Lower lobe of right lung (tissue), 2 donors: ENCODE data around the gene ENO4. TPM values are rescaled to one million over a fixed set of nuclear protein-coding genes. Genes with fewer than 3 reads are reported as not detected.
A peak's percentile ranks its signal among the peaks of the same experiment; 100 is the strongest.

ENCODE experiments used
- ATAC-seq, 2 donors: fragments of 200-7000 bp; cut with Tn5 transposase; one replicate each; pipeline ENCODE4 v1.9.1; 2020 to 2022; ENCODE audit warnings: mild to moderate bottlenecking in 2 of 2, moderate library complexity in 2 of 2
- DNase-seq: peaks from one replicate; pipeline ENCODE4 v3.0.0-alpha.2; 2020
- H3K27ac ChIP-seq: fragments of 200-600 bp; one replicate; pipeline ENCODE4 v1.8.0; 2022
- H3K27me3 ChIP-seq: fragments of 200-600 bp; one replicate; pipeline ENCODE4 v1.8.0; 2022; ENCODE audit warnings: low read depth
- H3K36me3 ChIP-seq: fragments of 200-600 bp; one replicate; pipeline ENCODE4 v1.8.0; 2022; ENCODE audit warnings: mild to moderate bottlenecking
- H3K4me1 ChIP-seq: fragments of 200-600 bp; one replicate; pipeline ENCODE4 v1.8.0; 2022
- H3K4me3 ChIP-seq: fragments of 200-600 bp; one replicate; pipeline ENCODE4 v1.8.0; 2022; ENCODE audit warnings: mild to moderate bottlenecking
- H3K9me3 ChIP-seq: fragments of 200-600 bp; one replicate; pipeline ENCODE4 v1.8.0; 2022
- CTCF ChIP-seq: fragments of 200-600 bp; IDR thresholded peaks from one replicate; pipeline ENCODE4 v1.8.0; 2022; ENCODE audit warnings: antibody characterized with exemption, mild to moderate bottlenecking
- intact Hi-C: fragments of 100-400 bp; cut with DNase I; formaldehyde crosslinking; loops from one replicate; pipeline ENCODE4 v1.11.0; 2022
- total RNA-seq: library from RNA; stranded (reverse); fragmentation: NEBNext Ultra II Directional; extraction: Animal tissue kit (Norgen Biotek cat#: 25700); gene quantifications from one replicate; pipeline ENCODE4 v1.2.1, GENCODE V29; 2021
- donor health status: DM: no; HTN: yes; CAD: no; lungs with severe emphysema.

The ENO4 gene
- total RNA-seq, 1 donor from 2014 or later, result 1.9 TPM

GRCh38 chr10:116825901-116826300 is 23.4 kb upstream of the ENO4 start:
- no peak for ATAC-seq
- intact Hi-C loops, result no loop called here
- TF ChIP-seq CTCF, result no peak
- Histone ChIP-seq H3K36me3 (no peaks in the 10 kb centered on the region), H3K4me3 (no peak overlapping the region), H3K4me1 (no peaks in the 10 kb centered on the region), H3K27me3 (no peaks in the 10 kb centered on the region), H3K9me3 (no peaks in the 10 kb centered on the region), H3K27ac (no peak overlapping the region)
- no peak for DNase-seq

GRCh38 chr10:116826803-116827202 is 22.5 kb upstream of the ENO4 start:
- H3K4me1 ChIP-seq, result no peaks in the 10 kb centered on the region
- H3K9me3 ChIP-seq, result no peaks in the 10 kb centered on the region
- TF ChIP-seq CTCF, result no peak
- DNase-seq (no peak), ATAC-seq (no peak)
- H3K27ac ChIP-seq, result no peak overlapping the region
- no peak overlapping the region for H3K4me3 ChIP-seq
- no peaks in the 10 kb centered on the region for H3K36me3 ChIP-seq
- H3K27me3 ChIP-seq, result no peaks in the 10 kb centered on the region
- intact Hi-C loops, result no loop called here

GRCh38 chr10:116827214-116827671 is 22.1 kb upstream of the ENO4 start:
- H3K27ac ChIP-seq, result no peak overlapping the region
- no peaks in the 10 kb centered on the region for H3K9me3 ChIP-seq
- no peak for TF ChIP-seq CTCF
- no peaks in the 10 kb centered on the region for H3K4me1 ChIP-seq
- intact Hi-C loops, result no loop called here
- DNase-seq (no peak), ATAC-seq (peak in 1 of 2 donors; percentile 9)
- no peaks in the 10 kb centered on the region for H3K36me3 ChIP-seq
- H3K27me3 ChIP-seq, result no peaks in the 10 kb centered on the region
- H3K4me3 ChIP-seq, result no peak overlapping the region

- H3K27ac ChIP-seq, result no peak overlapping the region
- no peaks in the 10 kb centered on the region for H3K4me1 ChIP-seq
- DNase-seq (no peak), ATAC-seq (no peak)
- no peaks in the 10 kb centered on the region for H3K36me3 ChIP-seq
- no peaks in the 10 kb centered on the region for H3K27me3 ChIP-seq
- H3K4me3 ChIP-seq, result no peak overlapping the region
- intact Hi-C loops, result no loop called here
- no peak for TF ChIP-seq CTCF
- no peaks in the 10 kb centered on the region for H3K9me3 ChIP-seq
These were observed 21.2 kb upstream of the ENO4 start for GRCh38 chr10:116828116-116828515.

- no peak for TF ChIP-seq CTCF
- Histone ChIP-seq H3K9me3 (no peaks in the 10 kb centered on the region), H3K36me3 (no peaks in the 10 kb centered on the region), H3K4me3 (no peak overlapping the region), H3K27me3 (no peaks in the 10 kb centered on the region), H3K27ac (no peak overlapping the region), H3K4me1 (no peaks in the 10 kb centered on the region)
- intact Hi-C loops, result no loop called here
- ATAC-seq, result no peak
- no peak for DNase-seq
These were observed 19.6 kb upstream of the ENO4 start for GRCh38 chr10:116829711-116830110.

- no peak for DNase-seq
- TF ChIP-seq CTCF, result no peak
- Histone ChIP-seq H3K9me3 (no peaks in the 10 kb centered on the region), H3K36me3 (no peaks in the 10 kb centered on the region), H3K27ac (no peak overlapping the region), H3K4me3 (no peak overlapping the region), H3K4me1 (no peaks in the 10 kb centered on the region), H3K27me3 (no peaks in the 10 kb centered on the region)
- intact Hi-C loops, result no loop called here
- ATAC-seq, result no peak
These were observed 18.2 kb upstream of the ENO4 start for GRCh38 chr10:116831086-116831485.
